GM21447 (cell line): ENCODE data around the gene TROAP.
"Not testable (repeated sequence)": the region's sequence is repeated elsewhere in the genome, so short reads cannot be mapped to it uniquely, and the experiment has no call there.

Experiments
- ATAC-seq: cut with Tn5 transposase; IDR thresholded peaks from one replicate; pipeline ENCODE4 v1.9.1; 2021; ENCODE audit not compliant: unreplicated experiment

TROAP gene

GRCh38 chr12:49322708-49323523 is at the start of gene TROAP:
Gene TROAP (plus strand): TSS chr12:49323255. CDS start chr12:49323609, 354 bp downstream.
- ATAC-seq: peak; percentile 98

DNA sequence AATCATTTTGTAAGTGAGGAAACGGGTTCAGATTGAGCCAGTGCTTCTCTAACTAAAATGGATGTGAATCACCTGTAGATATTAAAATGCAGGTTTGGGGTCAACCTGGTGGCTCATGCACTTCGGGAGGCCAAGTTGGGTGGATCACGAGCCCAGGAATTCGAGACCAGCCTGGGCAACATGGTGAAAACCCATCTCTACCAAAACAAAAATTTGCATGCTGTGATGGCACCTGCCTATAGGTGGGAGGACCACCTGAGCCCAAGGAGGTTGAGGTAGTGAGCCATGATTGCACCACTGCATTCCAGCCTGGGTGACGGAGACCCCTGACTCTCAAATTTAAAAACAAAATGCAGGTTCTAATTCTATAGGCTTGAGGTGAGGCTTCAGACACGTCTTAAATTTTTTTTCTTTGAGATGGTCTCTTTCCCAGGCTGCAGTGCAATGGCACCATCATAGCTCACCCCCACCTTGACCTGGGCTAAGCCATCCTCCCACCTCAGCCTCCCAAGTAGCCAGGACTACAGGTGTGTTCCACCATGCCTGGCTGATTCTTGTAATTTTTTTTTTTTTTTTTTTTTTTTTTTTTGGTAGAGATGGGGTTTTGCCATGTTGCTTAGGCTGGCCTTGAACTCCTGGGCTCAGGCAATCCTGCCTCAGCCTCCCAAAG is 49.2 kb upstream of the TROAP start:
- ATAC-seq: no peak

- ATAC-seq: no peak
Measured at GRCh38 chr12:49274396-49275069, 48.5 kb upstream of the TROAP start.

- no peak for ATAC-seq
Measured at GRCh38 chr12:49276304-49277290, 46.5 kb upstream of the TROAP start.

GRCh38 chr12:49277466-49277865 is 45.6 kb upstream of the TROAP start:
- ATAC-seq: no peak

DNA sequence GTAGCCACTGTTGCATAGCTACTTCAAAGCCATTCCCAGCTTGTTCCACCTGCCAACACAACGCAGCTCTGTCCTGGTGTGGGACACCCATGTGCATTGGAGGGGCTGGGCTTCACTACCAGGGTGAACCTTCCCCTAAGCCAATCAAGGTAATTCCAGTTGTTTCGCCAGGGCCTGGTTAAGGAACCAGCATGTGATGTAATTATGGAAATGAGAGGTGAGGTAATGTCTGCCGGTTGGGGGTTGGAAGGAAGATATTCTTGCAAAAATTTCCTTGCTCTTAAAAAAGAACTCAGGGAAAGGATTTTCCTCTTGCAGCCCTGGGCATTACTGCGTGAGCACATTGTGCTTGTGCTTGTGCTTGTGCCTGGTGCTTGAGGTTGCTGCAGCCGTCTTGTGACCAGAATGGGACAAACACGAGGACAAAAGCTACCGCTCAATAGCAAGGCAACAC is 43.3 kb upstream of the TROAP start:
- no peak for ATAC-seq

- ATAC-seq: not testable (repeated sequence)
Measured at GRCh38 chr12:49280545-49280944, 42.5 kb upstream of the TROAP start.

DNA sequence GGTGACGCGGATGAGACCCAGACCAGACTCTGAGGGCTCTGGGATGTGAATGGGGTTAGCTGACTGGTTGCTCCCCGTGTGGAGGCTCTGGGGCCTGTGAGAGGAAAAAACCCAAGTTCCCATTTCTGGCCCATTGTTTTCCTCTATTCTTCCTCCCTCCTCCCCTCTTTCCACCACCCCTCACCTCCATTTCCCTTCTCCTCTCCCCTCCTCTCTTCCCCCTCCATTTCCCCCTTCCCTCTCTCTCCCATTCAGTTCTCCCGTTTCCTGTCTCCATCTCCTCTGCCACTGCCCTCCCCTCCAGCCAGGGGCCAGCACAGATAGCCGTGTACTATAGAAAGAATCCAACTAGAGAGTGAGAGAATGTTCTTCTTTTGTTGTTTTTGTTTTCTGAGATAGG is 40.8 kb upstream of the TROAP start:
- ATAC-seq: no peak

- ATAC-seq: not testable (repeated sequence)
Measured at GRCh38 chr12:49282740-49283375, 40.2 kb upstream of the TROAP start.

GRCh38 chr12:49283541-49284429 is 39.3 kb upstream of the TROAP start:
- ATAC-seq: no peak

DNA sequence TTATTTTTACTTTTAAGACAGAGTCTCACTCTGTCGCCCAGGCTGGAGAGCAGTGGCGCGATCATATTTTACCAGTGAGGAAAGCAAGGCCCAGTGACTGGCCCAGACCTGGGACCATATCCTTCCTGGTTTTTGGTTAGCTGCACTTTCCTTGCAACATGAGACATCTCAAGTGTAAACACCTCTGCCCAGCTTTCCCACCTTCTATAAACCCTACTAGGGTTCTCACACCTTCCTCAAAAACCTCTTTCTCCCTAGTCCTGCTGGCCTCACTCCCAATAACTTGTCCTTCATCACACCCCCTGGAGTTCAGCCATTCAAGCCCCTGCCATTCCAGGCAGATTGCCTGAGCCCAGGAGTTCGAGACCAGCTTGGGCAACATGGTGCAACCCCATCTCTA is 38.4 kb upstream of the TROAP start:
- ATAC-seq: no peak

DNA sequence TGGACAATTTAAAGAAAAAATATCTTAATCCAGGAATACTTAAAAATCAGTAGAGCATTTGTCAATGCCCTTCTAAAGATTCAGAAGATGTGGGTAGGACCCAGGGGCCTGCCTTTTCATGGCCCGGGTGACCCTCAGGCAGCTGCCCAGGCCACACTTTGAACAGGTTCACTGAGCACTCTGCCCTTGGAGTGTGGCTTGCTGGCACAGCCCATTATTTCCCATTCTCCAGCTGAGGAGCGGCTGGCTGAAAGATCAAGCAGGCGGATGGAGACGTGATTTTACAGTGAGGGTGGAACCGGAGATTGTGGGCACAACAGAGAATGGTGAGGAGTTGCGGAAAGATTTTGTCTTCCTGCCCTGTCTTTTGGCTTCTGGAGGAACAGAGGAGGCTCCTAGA is 35.2 kb upstream of the TROAP start:
- no peak for ATAC-seq

GRCh38 chr12:49288412-49288853 is 34.6 kb upstream of the TROAP start:
- no peak for ATAC-seq

DNA sequence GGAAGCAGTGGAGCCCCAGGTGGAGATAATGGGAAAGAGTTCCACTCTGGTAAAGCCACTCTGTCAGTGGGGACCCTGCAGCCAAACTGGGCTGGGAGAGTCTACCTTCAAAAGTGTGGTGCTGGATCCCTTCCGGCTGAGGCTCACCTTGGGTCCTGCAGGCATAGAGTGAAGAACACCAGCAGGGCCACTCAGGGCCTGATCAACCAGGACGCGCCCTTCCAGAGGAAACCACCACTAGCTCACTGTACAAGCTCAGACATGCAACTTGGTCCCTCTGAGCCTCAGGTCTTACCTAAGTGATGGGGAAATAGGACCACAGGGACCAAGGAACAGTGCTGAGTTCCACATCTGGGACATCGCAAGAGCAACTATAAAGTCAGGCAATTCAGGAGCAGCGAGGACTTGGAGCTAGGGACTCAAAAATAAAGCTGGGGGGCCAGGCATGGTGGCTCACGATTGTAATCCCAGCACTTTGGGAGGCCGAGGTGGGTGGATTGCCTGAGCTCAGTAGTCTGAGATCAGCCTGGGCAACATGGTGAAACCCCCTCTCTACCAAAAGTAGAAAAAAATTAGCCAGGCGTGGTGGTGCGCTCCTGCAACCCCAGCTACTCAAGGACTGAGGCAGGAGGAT is 34.0 kb upstream of the TROAP start:
- no peak for ATAC-seq

DNA sequence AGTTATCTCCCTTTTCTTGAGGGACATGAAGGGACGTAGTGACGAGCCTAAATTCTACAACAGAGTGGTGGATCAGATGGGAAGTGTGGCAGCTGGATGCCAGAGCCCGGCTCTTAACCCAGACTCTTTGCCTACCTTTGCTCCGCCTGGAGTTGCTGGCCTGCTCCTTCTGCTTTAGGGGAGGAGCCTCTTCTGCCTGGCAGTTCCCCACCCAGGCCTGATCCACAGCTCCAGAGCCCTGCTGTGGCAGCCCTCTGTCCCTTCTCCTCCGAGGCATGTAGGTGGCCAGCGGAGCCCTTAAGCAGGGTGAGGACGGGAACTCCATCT is 30.4 kb upstream of the TROAP start:
- ATAC-seq: no peak

- ATAC-seq: no peak
Measured at GRCh38 chr12:49293056-49293956, 29.7 kb upstream of the TROAP start.

- no peak for ATAC-seq
Measured at GRCh38 chr12:49294086-49294803, 28.8 kb upstream of the TROAP start.
